HG02981 (cell line): Measurements from ENCODE around the gene ARHGAP18.

ENCODE experiments used
- ATAC-seq: cut with Tn5 transposase; IDR thresholded peaks from one replicate; pipeline ENCODE4 v1.9.1; 2021; ENCODE audit warnings: mild to moderate bottlenecking, moderate library complexity; ENCODE audit not compliant: unreplicated experiment

ARHGAP18 gene

DNA sequence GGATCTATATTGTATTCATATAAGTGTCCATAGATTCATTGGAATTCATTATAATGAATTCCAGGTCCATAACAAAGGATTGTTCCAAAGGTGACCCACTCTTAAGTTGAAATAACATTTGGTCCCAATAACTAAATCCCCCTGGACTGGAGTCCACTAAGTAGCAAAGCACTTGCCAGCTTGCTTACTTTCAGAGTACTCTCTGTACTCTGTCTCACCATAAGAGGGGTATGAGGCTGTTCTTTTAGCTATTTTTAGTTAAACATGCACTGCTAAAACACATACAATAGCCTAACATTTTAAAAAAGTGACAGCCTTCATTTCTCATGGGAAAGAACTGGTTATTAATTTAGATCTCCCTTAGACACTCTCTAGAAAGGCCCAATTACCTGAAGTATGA, 16.7 kb upstream of the ARHGAP18 start:
- ATAC-seq = no peak

DNA sequence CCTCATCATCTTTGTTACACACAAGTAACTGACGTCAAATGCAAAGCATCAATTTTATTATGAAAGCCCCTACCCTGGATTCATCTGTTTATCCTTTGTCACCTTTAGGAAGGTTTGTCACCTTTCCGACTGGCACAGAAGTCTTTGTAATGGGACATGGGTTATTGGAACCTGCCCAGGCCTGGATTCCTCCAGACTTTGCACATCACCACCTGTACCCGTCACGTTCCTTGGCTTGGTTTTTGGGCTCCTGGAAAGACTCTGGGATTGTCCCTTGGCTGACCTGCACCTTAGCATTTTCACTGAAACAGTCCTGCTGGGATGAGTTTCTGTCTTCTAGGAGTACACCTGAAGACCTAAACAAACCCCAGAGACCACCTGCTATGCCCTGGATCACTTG, 15.4 kb upstream of the ARHGAP18 start:
- no peak for ATAC-seq

DNA sequence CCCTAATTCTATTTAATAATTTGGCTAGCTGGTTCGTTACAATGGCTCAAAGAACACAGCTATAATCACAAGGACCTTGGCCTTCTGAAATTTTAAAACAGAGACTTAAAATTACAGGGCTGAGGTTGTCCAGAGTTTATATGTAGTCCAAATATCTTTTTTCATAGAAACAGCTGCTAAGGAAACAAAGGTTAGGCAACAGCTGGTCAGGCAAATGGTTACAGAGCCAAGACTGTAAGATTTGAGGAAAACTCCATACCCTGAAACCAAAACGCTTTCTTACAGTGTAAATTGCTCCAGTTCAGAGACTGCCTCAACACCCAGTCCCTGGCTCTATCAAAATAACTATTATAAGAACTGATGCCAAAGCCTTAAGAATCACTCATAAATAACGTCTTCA, 9.7 kb upstream of the ARHGAP18 start:
- ATAC-seq = no peak

DNA sequence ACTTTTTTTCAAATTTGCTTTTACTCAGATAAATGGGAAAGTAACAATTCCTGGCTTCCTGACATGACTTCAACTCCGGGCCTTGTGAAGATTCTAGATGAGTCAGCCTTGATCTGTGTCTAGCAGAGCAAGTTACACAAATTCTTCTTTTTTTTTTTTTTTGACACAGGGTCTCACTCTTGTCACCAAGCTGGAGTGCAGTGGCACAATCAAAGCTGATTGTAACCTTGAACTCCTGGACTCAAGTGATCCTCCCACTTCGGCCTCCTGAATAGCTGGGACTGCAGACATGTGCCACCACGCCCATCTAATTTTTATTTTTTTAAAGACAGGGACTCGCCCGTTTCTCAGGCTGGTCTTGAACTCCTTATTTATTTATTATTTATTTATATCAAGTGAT, 7.3 kb upstream of the ARHGAP18 start:
- ATAC-seq = no peak

DNA sequence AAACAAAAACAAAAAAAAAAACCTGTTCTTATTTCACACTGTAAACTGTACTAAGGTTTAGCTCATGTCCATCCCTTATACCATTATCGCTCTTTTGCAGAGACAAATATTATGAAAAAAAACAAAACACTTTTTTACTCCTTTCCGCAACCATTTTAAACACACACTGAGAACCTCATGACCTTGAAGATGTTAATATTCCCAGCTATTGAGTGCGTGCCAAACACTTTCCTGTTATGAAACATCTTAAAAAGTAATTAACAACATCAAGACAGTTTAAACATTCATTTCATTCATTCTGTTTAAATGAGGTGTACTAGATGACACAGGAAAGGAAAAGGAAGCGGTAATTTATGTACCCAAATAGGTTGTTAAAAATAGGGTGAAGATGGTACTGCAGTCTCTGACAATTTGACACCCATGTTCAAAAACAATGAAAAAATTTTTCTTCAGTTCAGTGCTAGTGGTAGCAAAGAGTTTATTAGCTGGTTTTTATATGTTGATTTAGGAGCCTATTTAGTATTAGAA, 3.9 kb upstream of the ARHGAP18 start:
- no peak for ATAC-seq

DNA sequence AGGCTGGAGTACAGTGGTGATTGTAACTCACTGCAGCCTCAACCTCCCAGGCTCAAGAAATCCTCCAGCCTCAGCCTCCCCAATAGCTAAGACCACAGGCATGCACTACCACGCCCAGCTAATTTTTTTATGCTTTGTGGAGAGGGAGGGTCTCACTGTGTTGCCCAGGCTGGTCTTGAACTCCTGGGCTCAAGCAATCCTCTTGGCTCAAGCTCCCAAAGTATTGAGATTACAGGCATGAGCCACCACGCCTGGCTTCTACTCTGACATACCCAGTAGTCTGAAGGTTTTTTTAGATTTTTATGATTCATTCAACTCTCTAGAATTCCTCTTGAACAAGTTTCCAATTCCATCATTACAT, 1.3 kb upstream of the ARHGAP18 start:
- no peak for ATAC-seq

DNA sequence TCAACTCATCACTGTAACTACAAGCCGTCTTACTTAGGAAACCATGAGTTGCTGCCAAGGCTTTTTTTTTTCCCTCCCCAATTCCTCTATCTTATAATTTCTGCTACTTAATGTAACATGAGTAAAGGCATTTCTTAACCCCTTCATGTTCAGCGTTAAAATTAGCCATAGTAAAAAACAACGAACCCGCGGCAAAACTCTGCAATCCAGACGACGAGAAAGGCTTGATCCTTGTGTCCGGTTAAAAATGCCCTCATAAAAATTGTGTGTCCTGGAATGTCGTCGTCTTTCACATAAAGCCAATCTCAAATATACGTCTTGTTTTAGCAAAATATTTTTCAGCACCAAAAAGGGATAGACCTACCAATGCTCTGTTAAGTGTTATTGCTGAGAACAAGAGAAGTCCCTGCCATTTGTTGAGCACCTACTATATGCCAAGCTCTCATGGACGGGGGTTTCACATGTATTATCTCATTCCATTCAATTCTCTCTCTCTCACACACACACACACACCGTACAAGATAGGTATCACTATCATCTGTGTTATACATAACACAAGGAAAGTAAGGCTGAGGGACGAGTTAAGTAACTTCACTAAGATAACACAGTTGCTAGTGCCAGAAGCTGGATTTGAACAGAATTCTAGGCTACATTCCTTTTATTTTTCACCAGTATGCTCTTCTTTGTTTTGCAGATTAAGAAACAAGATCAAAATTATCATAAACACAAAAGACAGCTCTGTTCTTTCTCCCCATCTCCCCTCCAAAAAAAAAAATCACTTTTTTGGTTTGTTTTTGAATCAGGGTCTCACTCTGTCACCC, 683 bp upstream of the ARHGAP18 start:
- ATAC-seq = no peak

DNA sequence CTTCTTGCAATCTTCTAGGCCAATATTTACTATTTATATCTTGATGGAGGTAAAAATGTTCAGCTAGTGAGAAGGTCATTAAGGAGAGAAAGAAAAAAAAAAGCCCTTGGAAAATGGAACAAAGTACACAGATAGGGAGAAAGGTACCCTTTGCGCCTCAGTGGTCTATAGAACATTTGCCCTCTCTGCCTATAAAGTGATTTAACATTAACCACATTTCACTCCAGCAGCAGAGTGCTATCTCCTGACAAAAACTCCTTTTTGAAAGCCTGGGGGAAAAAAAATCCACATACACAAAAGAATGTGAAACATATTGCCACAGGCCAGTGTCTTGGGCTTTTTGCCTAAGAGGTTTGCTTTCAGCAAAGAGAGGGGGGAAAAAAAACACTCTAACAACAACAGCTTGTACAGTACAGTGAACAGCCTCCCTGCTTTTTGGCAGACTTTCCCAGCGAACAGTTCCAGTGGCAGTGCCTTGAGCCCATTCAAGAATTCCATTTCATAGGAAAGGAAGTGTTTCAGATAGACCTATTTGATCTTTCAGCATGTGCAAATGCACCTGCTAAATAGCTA, 695 bp downstream of the ARHGAP18 start:
- ATAC-seq = peak; percentile 10

DNA sequence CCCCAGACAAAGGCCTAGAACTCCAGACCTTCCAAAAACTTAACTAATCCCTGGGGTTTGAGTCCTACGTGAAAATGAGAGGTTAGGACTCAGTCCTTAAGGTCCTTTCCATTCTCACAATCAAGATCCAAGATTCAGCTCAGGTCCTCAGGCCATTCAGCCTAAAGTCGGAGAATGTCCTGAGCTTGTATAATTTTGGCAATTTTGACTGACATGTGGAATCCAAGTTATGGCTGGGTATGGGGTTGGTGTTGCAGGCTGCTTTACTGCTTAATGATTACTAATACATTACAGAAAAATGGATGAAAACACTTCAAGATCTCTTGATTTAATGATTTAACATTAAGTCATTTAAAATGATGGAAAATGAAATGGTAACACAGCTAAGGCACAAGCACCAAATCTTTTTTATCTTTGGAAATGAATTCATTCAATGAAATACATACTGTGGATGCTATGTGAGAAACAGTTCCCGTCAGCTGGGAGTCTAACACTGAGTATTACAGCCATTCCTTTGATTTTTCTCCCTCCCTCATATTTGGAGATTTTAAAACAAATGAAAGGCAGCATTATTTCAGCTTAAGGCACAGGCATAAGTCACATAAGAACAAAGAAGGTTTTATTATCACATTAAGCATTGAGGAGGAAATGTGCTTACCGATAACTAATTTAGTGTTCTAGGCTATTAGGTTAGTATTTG, 1.3 kb downstream of the ARHGAP18 start:
- ATAC-seq = no peak

DNA sequence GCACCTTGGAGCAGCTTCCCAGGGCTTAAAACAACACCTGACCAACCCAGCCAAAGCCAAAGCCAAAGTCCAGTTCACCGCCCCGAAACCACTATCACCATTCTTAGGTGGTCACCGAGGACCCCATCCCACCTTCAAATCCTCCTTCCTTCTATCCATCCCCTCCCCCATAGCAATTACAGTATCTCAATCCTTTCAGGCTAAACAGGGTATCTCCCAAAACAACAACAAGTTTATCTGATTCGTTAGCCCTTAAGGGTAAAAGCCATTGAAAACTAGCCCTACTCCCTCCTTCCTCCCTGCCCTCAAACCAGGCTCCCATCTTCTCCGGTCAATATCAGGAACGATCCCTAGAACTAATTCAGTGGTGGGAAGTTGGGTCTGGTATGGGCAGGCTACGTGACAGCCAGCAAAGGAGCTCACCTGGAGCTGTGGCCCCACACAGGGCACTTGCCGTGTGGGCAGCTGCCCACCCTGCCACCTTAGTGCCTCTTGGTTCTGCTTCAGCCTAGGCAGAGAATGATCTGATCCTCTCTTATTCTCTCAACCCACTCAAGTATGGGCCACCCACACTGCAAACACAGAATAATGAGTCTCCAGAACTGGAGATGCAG, 2.0 kb downstream of the ARHGAP18 start:
- no peak for ATAC-seq

DNA sequence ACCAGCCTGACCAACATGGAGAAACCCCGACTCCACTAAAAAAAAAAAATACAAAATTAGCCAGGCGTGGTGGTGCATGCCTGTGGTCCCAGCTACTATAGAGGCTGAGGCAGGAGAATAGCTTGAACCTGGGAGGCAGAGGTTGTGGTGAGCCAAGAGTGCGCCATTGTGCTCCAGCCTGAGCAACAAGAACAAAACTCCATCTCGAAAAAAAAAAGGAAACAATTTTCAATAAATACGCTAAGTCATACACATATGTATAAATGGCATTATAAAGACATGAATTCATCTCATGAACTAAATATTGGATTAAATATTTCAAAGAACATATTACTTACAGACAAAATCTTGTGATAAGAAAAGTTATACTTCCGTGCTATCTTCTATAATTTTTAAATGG, 2.9 kb downstream of the ARHGAP18 start:
- no peak for ATAC-seq

DNA sequence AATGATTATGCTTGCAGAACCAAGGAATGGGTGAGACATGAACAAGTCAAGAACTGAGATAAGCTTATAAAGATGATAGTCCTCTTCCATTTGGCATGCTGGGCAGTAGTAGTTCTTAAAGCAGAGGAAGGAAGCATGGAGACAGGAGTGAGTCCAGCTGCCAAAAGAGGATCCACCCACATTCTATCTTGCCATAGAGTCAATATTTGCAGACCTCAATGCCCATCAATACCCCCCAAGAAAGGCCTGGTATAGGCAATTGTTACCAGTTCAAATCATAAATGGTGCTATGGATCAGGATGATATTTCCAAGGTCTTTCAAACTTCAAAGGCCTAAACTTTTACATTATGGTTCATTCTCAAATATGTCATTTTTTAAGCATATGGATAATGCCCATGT, 4.8 kb downstream of the ARHGAP18 start:
- no peak for ATAC-seq

DNA sequence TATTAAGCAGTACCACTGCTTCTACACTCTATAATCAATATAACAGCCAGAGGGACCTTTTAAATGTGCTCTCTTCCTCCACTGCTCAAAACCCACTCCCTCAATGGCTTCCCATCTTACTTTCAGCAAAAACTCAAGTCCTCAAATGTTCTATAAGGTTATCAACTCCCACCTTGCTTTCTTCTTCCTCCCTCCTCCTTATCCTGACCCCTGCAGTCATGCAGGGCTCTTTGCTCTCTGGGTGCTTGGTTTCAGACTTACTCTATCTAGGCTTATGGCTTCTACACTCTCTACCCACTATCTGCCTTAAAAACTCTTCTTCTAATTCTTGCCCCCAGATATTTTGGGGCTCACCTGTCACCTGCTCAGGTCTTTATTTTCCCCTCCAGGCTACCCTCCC, 5.3 kb downstream of the ARHGAP18 start:
- ATAC-seq = no peak

DNA sequence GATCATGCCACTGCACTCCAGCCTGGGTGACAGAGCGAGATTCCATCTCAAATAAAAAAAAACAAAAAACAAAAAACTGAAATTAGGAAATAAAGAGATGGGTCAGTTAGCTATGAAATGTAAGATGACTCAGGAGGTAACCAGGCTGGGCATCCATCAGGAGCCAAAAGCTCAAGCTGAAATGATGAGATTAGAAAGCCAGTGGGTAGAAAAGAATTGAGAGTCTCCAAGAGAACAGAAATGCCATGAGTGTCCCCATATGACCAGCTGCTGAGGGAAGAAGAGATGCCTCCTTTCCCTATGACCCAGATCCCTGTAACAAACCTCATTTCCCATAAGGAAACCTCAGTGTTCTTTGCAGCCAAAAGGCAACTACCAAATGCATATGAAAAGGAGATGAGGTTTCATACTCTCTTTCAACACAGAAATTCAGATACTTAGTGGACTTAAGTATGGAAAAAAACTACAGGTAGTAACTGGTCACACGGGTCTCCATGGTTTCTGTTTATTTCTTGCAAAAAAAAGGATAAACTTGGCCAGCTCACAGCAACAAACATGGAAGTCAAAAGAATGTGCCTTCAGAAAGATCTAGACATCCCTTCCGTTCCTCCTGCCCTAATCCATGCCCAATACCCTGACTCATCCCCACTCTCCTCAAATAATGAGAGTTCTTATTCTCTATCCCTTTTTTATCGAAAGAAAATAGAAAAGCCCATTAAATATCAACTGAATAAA, 8.1 kb downstream of the ARHGAP18 start:
- ATAC-seq = no peak

DNA sequence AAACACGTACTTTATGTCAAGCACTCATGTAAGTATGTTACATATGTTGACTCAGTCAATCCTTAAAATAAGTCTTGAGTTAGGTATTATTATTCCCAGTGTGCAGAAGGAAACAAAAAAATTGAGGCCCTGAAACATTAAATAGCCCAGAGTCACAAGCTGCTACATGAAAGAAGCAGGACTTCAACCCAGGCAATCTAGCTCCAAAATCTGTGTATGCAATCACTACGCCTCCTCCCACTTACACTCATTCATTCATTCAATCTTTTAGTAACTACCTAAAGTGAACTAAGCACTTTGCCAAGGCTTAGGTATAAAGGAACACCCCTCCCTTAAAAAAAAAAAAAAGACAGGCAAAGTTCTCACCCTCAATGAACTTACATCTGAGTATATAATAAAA, 9.3 kb downstream of the ARHGAP18 start:
- ATAC-seq = no peak

DNA sequence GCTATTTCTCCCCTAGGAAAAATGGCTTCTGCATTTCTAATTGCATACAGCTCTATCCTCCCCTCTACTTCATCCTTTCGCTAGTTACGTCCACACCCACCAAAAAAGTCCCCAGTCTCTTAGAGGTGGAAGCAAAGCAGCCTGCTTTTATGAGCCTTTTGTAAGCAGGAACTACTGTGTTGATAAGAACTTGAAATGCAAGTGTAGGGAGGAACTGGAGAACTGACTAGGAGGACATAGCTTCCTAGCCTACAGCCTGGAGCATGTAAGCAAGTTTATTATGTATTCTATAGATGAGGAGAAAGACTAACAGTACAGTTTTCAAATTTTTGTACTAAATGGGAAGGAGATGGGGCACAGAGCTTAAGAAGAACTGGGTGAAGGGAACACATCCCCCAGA, 10.3 kb downstream of the ARHGAP18 start:
- no peak for ATAC-seq

DNA sequence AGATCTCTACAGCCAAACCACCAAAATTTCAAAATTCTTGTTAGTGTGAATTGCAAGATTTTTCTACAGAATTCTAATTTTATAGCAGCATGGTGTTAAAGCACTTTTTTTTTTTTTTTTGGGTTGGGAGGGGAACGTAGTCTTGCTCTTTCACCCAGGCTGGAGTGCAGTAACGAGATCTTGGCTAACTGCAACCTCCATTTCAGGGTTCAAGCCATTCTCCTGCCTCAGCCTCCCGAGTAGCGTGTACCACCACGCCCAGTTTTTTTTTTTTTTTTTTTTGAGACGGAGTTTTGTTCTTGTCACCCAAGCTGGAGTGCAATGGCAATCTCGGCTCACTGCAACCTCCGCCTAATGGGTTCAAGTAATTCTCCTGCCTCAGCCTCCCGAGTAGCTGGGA, 11.5 kb downstream of the ARHGAP18 start:
- ATAC-seq = no peak

DNA sequence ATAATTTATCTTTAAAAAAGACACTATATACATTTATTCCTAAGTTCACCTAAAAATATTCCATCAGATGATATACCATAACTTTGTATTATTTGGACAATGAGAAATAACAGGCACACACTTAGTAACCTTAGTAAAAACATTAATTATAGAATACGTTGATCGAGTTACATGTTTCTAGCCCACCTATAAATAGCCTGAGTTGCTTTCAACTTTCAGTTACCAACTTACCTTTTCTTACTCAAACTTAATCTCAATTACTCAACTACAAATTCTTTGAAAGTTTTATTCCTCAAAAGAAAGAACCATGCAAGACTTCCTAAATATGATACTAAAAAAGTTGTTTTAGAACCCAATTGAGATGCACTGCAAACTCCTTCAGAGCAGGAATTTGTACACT, 12.2 kb downstream of the ARHGAP18 start:
- ATAC-seq = no peak

DNA sequence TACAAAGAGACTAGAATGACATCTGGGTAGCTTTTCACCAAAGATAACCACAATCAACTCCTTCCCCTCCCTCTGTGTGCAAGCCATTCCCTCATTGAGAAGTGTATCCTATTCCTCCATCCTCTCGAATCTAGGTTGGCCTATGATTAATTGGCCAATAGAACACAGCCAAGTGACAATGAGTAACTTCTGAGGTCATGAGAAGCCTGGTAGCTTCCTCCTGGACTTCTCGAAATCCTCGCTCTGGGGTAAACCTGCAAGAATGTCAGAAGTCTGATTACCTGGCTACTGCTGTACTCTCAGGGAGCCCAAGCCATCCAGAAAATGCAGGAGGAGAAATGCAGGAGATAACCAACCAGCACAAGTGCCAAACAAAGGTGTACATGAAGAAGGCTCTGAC, 13.1 kb downstream of the ARHGAP18 start:
- no peak for ATAC-seq

DNA sequence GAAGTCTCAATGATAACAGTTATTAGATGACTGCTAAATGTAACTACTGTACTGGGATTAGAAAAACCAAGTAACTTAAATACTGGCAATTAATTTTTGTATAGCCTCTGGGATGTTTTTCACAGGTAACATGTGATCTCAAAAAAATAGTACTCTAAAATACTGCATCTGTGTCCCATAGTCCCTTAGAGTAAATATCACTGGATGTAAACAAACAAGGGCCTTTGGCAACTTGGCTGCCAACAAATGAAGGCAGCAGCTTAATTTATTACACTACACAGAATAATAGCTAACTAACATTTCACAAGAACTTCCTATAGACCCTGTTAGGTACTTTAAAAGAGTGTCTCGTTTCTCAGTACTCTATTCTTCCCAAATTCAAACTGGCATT, 14.0 kb downstream of the ARHGAP18 start:
- ATAC-seq = no peak
